ENCODE measurements around the gene GPR156.

DNA sequence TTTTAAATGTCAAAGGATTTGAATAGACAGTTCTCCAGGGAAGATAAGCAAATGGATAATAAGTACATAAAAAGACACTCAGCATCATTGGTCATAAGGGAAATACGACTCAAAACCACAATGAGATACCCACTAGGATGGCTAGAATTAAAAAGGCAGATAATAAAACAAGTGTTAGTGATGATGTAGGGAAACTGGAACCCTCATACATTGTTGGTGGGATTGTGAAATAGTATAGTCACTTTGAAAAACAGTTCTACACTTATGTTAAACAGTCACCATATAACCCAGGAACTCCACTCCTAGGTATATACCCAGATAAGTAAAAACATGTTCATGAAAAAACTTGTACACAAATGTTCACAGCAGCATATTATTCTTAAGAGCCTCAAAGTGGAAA lies 72.5 kb downstream of the GPR156 start:
- no peak for TF ChIP-seq SMC3 (IDR thresholded peaks at IDR 0.05; ENCODE audit: low read depth, low read length)
- no peak for TF ChIP-seq POLR2AphosphoS5 (IDR thresholded peaks at IDR 0.05; ENCODE audit: low read depth, low read length)
- TF ChIP-seq, protein P1, sequence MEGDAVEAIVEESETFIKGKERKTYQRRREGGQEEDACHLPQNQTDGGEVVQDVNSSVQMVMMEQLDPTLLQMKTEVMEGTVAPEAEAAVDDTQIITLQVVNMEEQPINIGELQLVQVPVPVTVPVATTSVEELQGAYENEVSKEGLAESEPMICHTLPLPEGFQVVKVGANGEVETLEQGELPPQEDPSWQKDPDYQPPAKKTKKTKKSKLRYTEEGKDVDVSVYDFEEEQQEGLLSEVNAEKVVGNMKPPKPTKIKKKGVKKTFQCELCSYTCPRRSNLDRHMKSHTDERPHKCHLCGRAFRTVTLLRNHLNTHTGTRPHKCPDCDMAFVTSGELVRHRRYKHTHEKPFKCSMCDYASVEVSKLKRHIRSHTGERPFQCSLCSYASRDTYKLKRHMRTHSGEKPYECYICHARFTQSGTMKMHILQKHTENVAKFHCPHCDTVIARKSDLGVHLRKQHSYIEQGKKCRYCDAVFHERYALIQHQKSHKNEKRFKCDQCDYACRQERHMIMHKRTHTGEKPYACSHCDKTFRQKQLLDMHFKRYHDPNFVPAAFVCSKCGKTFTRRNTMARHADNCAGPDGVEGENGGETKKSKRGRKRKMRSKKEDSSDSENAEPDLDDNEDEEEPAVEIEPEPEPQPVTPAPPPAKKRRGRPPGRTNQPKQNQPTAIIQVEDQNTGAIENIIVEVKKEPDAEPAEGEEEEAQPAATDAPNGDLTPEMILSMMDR (IDR thresholded peaks at IDR 0.05), result no peak
- TF ChIP-seq, protein P2, sequence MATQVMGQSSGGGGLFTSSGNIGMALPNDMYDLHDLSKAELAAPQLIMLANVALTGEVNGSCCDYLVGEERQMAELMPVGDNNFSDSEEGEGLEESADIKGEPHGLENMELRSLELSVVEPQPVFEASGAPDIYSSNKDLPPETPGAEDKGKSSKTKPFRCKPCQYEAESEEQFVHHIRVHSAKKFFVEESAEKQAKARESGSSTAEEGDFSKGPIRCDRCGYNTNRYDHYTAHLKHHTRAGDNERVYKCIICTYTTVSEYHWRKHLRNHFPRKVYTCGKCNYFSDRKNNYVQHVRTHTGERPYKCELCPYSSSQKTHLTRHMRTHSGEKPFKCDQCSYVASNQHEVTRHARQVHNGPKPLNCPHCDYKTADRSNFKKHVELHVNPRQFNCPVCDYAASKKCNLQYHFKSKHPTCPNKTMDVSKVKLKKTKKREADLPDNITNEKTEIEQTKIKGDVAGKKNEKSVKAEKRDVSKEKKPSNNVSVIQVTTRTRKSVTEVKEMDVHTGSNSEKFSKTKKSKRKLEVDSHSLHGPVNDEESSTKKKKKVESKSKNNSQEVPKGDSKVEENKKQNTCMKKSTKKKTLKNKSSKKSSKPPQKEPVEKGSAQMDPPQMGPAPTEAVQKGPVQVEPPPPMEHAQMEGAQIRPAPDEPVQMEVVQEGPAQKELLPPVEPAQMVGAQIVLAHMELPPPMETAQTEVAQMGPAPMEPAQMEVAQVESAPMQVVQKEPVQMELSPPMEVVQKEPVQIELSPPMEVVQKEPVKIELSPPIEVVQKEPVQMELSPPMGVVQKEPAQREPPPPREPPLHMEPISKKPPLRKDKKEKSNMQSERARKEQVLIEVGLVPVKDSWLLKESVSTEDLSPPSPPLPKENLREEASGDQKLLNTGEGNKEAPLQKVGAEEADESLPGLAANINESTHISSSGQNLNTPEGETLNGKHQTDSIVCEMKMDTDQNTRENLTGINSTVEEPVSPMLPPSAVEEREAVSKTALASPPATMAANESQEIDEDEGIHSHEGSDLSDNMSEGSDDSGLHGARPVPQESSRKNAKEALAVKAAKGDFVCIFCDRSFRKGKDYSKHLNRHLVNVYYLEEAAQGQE (IDR thresholded peaks at IDR 0.05; ENCODE audit: low read depth, low read length), result no peak
- TF ChIP-seq CHD2 (IDR thresholded peaks at IDR 0.05; ENCODE audit: low read length, partially characterized antibody), result no peak
- TF ChIP-seq, protein P3, sequence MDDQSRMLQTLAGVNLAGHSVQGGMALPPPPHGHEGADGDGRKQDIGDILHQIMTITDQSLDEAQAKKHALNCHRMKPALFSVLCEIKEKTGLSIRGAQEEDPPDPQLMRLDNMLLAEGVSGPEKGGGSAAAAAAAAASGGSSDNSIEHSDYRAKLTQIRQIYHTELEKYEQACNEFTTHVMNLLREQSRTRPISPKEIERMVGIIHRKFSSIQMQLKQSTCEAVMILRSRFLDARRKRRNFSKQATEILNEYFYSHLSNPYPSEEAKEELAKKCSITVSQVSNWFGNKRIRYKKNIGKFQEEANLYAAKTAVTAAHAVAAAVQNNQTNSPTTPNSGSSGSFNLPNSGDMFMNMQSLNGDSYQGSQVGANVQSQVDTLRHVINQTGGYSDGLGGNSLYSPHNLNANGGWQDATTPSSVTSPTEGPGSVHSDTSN (IDR thresholded peaks at IDR 0.05), result no peak
- TF ChIP-seq TAF1 (IDR thresholded peaks at IDR 0.05; ENCODE audit: borderline replicate concordance, low read depth, low read length), result no peak
- no peak for TF ChIP-seq EP300 (IDR thresholded peaks at IDR 0.05; ENCODE audit: borderline replicate concordance in 1 of 2, low read depth in 1 of 2, low read length in 1 of 2)
- no peak for TF ChIP-seq FOXM1 (IDR thresholded peaks at IDR 0.05; ENCODE audit: low read depth)
- TF ChIP-seq MEF2A (IDR thresholded peaks at IDR 0.05; ENCODE audit: borderline replicate concordance, low read depth), result no peak
- no peak for TF ChIP-seq YY1 (IDR thresholded peaks at IDR 0.05; ENCODE audit: low read depth)
